ENCODE results near the gene C17orf107. TPM values are rescaled to one million over a fixed set of nuclear protein-coding genes. Genes with fewer than 3 reads are reported as not detected.
A peak's percentile ranks its signal among the peaks of the same experiment; 100 is the strongest.

Gene C17orf107
- total RNA-seq, 2 donors from 2014 or later = 0.74 to 1.8 TPM

GRCh38 chr17:4858882-4859260, 40.5 kb upstream of the C17orf107 start:
- intact Hi-C loops (cut with DNase I) = no loop called here
- Histone ChIP-seq H3K9me3 (no peaks in the 10 kb centered on the region), H3K9ac (ENCODE audit: low read depth in 2 of 2, low read length in 2 of 2) (no peak overlapping the region), H3K27me3 (no peaks in the 10 kb centered on the region), H3K36me3 (no peaks in the 10 kb centered on the region), H3K4me3 (no peak overlapping the region), H3K27ac (peak overlapping the region; percentile 50), H3K4me1 (peaks cover 6% of the 10 kb centered on the region)
- DNase-seq = peak; percentile 35
- TF ChIP-seq CTCF (IDR thresholded peaks at IDR 0.05) = no peak

- no peaks in the 10 kb centered on the region for H3K36me3 ChIP-seq
- no peaks in the 10 kb centered on the region for H3K27me3 ChIP-seq
- no peak overlapping the region for H3K4me3 ChIP-seq
- no peak for DNase-seq
- peaks cover 6% of the 10 kb centered on the region for H3K4me1 ChIP-seq
- intact Hi-C loops (cut with DNase I) = no loop called here
- H3K9me3 ChIP-seq = no peaks in the 10 kb centered on the region
- H3K9ac ChIP-seq (ENCODE audit: low read depth in 2 of 2, low read length in 2 of 2) = no peak overlapping the region
- H3K27ac ChIP-seq = no peak overlapping the region
- no peak for TF ChIP-seq CTCF (IDR thresholded peaks at IDR 0.05)
Observed at GRCh38 chr17:4859816-4860625, 39.3 kb upstream of the C17orf107 start.

DNA sequence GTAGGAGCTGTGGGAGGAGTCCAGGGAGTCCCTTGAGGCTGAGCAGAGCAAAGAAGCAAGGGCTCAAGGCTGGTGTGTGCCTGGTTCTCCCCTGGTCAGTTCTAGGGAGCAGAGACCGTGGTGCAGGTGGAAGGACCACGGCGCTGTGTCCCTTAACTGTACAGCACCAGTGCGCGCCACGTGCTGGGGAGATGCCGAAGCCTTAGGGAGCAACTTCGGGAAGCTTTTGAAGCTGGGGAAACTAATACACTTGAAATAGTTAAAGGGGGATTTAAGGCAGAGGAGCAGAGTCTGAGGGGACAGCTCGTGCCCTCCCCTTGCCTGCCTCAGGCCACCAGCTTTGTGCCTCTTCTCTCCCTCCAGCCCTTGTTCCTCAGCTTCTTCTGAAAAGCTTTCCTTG, 38.7 kb upstream of the C17orf107 start:
- H3K9ac ChIP-seq (ENCODE audit: low read depth in 2 of 2, low read length in 2 of 2) = no peak overlapping the region
- intact Hi-C loops (cut with DNase I) = no loop called here
- peaks cover 6% of the 10 kb centered on the region for H3K4me1 ChIP-seq
- DNase-seq = no peak
- H3K9me3 ChIP-seq = no peaks in the 10 kb centered on the region
- TF ChIP-seq CTCF (IDR thresholded peaks at IDR 0.05) = no peak
- H3K27me3 ChIP-seq = no peaks in the 10 kb centered on the region
- no peak overlapping the region for H3K27ac ChIP-seq
- no peaks in the 10 kb centered on the region for H3K36me3 ChIP-seq
- H3K4me3 ChIP-seq = no peak overlapping the region

GRCh38 chr17:4861052-4861451, 38.3 kb upstream of the C17orf107 start:
- peaks cover 6% of the 10 kb centered on the region for H3K4me1 ChIP-seq
- no peak overlapping the region for H3K4me3 ChIP-seq
- no peak for TF ChIP-seq CTCF (IDR thresholded peaks at IDR 0.05)
- H3K9ac ChIP-seq (ENCODE audit: low read depth in 2 of 2, low read length in 2 of 2) = no peak overlapping the region
- DNase-seq = no peak
- H3K27ac ChIP-seq = no peak overlapping the region
- intact Hi-C loops (cut with DNase I) = no loop called here
- H3K36me3 ChIP-seq = no peaks in the 10 kb centered on the region
- no peaks in the 10 kb centered on the region for H3K27me3 ChIP-seq
- H3K9me3 ChIP-seq = no peaks in the 10 kb centered on the region

DNA sequence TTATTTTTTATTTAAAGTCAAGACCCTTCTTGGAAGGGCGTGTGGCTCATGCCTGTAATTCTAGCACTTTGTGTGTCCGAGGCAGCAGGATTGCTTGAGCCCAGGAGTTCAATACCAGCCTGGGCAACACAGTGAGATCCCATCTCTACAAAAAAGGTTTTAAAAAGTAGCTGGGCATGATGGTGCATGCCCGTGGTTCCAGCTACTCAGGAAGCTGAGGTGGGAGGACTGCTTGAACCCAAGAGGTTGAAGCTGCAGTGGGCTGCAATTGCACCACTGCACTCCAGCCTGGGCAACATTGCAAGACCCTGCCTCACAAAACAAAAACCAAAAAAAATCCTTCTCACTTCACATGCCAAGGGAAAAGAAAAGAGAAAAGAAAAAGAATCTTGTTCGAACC, 36.6 kb upstream of the C17orf107 start:
- DNase-seq = no peak
- Histone ChIP-seq H3K4me3 (no peak overlapping the region), H3K4me1 (peaks cover 6% of the 10 kb centered on the region), H3K27me3 (no peaks in the 10 kb centered on the region), H3K27ac (no peak overlapping the region), H3K36me3 (no peaks in the 10 kb centered on the region), H3K9ac (ENCODE audit: low read depth in 2 of 2, low read length in 2 of 2) (no peak overlapping the region), H3K9me3 (no peaks in the 10 kb centered on the region)
- intact Hi-C loops (cut with DNase I) = no loop called here
- TF ChIP-seq CTCF (IDR thresholded peaks at IDR 0.05) = no peak
